Daoy (cell line): ENCODE data around the gene OR2A14. TPM values are rescaled to one million over a fixed set of nuclear protein-coding genes. Genes with fewer than 3 reads are reported as not detected.
"Not testable (repeated sequence)": the region's sequence is repeated elsewhere in the genome, so short reads cannot be mapped to it uniquely, and the experiment has no call there.

Source experiments
- DNase-seq: peaks from one replicate; pipeline ENCODE4 v3.0.0-alpha.2; 2015; ENCODE audit warnings: low read depth
- total RNA-seq: library from RNA; depleted of rRNA; stranded (reverse); fragments of >200 nt; shearing (Covaris generic); gene quantifications from 2 replicates; pipeline ENCODE4 v1.2.3, GENCODE V29; 2014; rRNA removed

Gene OR2A14
- total RNA-seq, 1 experiment from 2014 or later, result not detected

DNA sequence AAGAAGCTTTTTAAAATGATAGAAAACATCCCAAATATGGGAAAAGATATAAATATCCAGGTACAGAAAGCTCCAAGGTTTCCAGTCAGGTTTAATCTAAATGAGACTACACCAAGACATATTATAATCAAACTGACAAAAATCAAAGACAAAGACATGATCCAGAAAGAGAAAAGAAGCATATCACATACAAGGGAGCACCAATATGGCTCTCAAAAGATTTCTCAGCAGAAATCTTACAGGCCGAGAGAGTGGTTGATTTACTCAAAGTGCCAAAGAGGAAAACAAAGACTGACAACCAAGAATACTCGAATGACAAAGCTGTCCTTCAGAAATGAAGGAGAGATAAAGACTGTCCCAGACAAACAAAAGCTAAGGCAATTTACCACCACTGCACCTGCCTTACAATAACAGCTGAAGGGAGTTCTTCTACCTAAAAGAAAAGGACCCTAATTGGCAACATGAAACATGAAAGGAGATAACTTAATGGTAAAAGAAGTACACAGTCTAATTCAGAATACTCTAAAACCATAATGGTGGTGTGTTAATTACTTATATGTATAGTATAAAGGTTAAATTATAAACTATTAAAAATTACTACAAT lies 25.4 kb downstream of the OR2A14 start:
- DNase-seq, result no peak

GRCh38 chr7:144158861-144159260 lies 35.9 kb downstream of the OR2A14 start:
- no peak for DNase-seq

- DNase-seq, result no peak
Measured at GRCh38 chr7:144164784-144165183, 41.8 kb downstream of the OR2A14 start.

DNA sequence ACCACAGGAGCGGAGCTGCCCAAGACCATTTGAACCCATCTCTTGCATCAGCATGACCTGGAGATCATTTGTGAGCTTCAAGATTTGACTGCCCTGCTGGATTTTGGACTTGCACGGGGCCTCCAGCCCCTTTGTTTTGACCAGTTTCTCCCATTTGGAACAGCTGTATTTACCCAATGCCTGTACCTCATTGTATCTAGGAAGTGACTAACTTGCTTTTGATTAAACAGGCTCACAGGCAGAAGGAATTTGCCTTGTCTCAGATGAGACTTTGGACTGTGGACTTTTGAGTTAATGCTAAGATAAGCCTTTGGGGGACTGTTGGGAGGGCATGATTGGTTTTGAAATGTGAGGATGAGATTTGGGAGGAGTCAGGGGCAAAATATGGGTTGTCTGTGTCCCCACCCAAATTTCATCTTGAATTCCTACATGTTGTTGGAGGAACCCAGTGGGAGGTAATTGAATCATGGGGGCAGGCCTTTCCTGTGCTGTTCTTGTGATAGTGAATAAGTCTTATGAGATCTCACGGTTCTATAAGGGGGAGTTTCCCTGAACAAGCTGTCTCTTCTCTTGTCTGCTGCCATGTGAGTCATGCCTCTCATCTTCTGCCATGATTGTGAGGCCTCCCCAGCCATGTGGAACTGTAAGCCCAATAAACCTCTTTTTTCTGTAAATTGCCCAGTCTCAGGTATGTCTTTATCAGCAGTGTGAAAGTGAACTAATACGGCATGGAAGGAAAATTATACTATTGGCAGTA lies 48.8 kb downstream of the OR2A14 start:
- not testable (repeated sequence) for DNase-seq

DNA sequence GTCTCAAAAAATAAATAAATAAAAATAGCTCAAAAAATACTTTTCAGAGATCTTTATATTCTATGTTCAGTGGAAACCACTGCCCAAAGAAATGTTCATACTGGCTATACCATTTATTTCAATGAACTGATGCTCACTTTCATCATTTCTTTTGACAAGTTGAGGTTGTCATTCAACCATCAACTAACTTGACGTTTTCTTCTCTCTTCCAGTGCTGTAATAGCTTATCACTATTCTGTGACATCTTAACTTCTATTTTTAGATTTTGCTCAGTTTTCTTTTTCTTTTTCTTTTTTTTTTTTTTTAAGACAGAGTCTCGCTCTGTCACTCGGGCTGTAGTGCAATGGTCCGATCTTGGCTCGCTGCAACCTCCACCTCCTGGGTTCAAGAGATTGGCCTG lies 51.6 kb downstream of the OR2A14 start:
- no peak for DNase-seq

- peak; percentile 23 for DNase-seq
Measured at GRCh38 chr7:144178380-144179164, 55.6 kb downstream of the OR2A14 start.

DNA sequence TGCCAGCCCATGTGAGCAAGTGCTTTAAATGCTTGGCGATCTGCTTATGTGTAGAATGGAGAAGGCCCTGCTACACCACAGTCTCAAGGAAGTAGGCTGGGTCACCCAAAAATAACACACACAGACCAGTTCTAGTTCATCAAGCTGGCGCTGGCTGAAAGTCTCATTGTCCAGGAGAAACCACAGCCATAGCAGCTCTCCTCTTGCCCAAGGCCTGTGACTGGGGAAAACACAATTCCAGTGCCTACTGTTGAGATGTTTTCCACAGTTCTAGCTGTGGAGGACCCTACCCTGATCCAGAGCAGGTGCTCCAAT lies 56.1 kb downstream of the OR2A14 start:
- DNase-seq, result not testable (repeated sequence)

Other genes starting within 250 kb of the OR2A14 start
- 43.8 and 66.8 TPM in 2 replicates for gene TCAF1, start 221.0 kb upstream of the OR2A14 start, total RNA-seq
- not detected in 2 replicates for gene OR2F2, start 187.9 kb upstream of the OR2A14 start, total RNA-seq
- gene OR2F1, start 168.3 kb upstream of the OR2A14 start, total RNA-seq, result not detected in 2 replicates
- not detected in 2 replicates for gene OR6B1, start 122.9 kb upstream of the OR2A14 start, total RNA-seq
- gene OR2A5, start 74.2 kb upstream of the OR2A14 start, total RNA-seq, result not detected in 2 replicates
- gene OR2A25, start 53.4 kb upstream of the OR2A14 start, total RNA-seq, result not detected in 2 replicates
- gene OR2A12, start 36.9 kb upstream of the OR2A14 start, total RNA-seq, result not detected in 2 replicates
- not detected in 2 replicates for gene OR2A2, start 13.6 kb upstream of the OR2A14 start, total RNA-seq
- 0.09 and 0.23 TPM in 2 replicates for gene CTAGE4, start 60.3 kb downstream of the OR2A14 start, total RNA-seq
- gene ARHGEF35, start 72.7 kb downstream of the OR2A14 start, total RNA-seq, result 0.95 and 3.6 TPM in 2 replicates
- gene OR2A42, start 116.4 kb downstream of the OR2A14 start, total RNA-seq, result not detected in 2 replicates
- gene OR2A7, start 141.6 kb downstream of the OR2A14 start, total RNA-seq, result 0.11 TPM in 1 of 2 replicates, not detected in the other
- 0.09 and 0.23 TPM in 2 replicates for gene CTAGE8, start 146.1 kb downstream of the OR2A14 start, total RNA-seq
- gene OR2A1, start 189.2 kb downstream of the OR2A14 start, total RNA-seq, result 0.17 TPM in 1 of 2 replicates, not detected in the other
- gene ARHGEF5, start 232.2 kb downstream of the OR2A14 start, total RNA-seq, result 1.5 and 2.0 TPM in 2 replicates